ENCODE data around the gene INHBC.
A peak's percentile ranks its signal among the peaks of the same experiment; 100 is the strongest.
"Not testable (repeated sequence)": the region's sequence is repeated elsewhere in the genome, so short reads cannot be mapped to it uniquely, and the experiment has no call there.

The INHBC gene

DNA sequence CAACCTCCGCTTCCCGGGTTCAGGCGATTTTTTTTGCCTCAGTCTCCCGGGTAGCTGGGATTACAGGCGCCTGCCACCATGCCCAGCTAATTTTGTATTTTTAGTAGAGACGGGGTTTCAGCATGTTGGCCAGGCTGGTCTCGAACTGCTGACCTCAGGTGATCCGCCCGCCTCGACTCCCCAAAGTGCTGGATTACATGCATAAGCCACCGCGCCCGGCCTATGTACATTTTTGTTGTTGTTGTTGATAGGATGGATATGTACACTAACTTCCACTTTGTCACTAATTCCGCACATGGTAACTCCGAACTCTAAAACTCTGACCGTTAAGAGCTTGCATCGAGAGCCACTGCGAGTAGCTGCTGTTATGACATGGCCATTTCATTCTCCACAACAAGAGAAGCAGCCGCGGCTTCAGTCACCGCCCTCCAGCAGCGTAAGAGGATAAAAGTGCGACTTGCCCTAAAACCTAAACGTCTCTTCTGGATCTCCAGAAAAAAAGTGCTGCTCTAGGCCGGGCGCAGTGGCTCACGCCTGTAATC is 52.5 kb downstream of the INHBC start:
- peak; percentile 23 for DNase-seq (ENCODE audit: low spot score)

DNA sequence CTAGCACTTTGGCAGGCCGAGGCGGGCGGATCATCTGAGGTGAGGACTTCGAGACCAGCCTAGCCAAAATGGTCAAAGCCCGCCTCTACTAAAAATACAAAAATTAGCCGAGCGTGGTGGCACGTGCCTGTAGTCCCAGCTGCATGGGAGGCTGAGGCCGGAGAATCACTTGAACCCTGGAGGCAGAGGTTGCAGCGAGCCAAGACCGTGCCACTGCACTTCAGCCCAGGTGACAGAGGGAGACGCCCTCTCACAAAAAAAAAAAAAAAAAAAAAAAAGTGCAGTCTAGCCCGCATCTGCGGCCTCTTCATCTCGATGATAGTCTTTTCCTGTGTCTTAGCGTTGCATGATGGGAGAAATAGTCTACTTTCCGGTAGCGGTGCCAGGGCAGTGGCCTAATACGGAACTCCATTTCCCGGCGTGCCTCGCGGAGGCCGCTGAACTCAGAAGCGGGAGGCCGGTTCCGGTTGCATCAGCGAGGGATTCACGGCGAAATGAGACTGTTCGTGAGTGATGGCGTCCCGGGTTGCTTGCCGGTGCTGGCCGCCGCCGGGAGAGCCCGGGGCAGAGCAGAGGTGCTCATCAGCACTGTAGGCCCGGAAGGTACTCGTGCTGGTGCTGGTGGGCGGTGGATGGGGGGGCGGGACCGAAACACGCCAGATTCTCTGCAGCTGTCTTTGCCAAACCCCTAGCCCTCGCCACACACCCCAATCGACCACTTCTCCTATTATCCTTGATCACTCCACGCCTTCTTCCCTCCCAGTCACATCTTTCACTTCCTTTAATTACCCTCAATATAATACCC is 53.2 kb downstream of the INHBC start, which contains the start of gene MARS1:
MARS1 (plus strand) TSS at position 472 of the 805 bp plus-strand sequence; CDS start at position 495, 23 bp downstream.
- DNase-seq (ENCODE audit: low spot score) = peak; percentile 96

DNA sequence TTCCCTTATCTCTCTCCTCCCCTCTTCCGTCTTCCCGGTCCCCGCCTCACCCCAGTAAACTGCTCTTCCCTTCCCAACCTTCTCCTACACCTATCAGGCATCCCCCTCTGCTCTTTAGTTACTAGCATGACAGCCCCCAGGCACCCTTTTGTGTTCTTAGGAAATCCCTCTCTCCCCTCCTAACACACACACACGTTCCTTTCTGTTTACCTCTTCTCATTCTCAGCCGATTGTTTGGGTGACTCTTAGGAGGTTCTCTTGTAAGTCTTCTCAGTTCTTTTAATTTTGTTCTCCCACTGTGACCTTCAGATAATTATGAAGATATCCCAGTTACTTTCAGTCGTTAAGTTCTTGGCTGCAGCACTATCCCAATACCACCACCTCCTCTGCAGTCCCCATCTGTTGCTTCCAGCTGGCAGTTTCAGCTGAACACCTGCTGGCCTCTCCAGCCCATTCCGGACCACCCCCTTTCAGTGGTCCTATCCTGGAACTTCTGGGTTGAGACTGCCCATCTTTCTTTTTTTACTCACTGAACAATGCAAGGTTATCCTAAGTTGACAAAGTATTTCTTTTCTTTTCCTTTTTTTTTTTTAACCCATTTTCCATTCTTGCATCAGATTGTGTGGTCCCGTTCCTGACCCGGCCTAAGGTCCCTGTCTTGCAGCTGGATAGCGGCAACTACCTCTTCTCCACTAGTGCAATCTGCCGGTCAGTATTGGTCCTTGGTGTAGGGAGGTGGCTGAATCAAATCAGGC is 54.0 kb downstream of the INHBC start:
- DNase-seq (ENCODE audit: low spot score) = no peak

DNA sequence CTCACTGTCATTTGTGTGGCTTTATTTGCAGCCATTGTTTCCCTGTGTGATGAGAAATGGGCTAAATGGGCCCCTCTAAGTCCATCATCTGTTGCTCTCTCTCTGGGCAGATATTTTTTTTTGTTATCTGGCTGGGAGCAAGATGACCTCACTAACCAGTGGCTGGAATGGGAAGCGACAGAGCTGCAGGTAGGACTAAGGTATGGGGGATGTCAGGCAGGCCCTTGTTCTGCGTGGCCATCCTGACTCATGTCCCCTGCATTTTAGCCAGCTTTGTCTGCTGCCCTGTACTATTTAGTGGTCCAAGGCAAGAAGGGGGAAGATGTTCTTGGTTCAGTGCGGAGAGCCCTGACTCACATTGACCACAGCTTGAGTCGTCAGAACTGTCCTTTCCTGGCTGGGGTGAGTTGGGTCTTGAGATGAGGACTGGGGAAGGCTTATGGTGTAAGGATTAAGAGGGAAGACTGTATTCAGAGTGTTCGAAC is 54.6 kb downstream of the INHBC start:
- no peak for DNase-seq (ENCODE audit: low spot score)

DNA sequence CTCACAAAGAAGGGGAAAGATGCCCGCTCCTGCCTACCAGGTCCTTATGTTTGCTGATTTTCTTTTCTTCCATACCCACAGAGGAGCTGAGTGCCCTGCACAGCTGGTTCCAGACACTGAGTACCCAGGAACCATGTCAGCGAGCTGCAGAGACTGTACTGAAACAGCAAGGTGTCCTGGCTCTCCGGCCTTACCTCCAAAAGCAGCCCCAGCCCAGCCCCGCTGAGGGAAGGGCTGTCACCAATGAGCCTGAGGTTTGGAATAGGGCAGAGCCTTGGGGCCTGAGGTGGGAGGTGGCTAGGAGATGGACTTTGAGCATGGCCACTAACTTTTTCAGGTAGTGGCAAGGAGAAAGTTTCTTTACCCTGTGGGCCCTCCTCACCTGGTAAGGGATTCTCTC is 55.5 kb downstream of the INHBC start:
- DNase-seq (ENCODE audit: low spot score) = no peak

DNA sequence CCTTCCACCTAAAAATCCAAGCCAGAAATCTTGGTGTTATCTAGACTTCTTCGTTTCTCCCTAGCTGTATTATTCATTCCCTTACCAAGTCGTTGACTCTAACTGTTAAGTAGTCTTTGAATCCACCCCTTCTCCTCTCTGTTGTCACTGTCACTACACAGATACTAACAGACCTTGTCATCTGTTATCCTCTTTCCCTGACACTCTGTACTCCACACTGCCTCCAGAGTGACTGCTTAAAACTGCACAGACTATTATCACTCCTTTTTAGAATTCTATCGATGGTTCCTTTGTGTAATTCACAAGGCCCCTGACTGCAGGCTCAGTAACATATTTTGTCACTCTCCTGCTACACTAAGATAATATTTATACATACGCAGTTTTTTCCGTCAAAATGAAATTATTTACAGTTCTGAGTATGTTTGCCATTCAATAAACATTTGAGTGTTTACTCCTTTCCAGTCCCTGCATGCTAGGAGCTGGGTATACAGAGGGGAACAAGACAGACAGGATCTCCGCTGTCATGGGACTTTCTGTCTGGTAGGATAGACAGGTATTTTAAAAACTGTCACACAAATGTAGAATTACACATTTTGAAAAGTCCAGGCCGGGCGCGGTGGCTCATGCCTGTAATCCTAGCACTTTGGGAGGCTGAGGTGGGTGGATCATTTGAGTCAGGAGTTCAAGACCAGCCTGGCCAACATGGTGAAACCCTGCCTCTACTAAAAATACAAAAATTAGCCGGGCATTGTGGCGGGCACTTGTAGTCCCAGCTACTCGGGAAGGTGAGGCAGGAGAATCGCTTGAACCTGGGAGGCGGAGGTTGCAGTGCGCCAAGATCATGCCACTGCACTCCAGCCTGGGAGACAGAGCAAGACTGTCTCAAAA is 57.1 kb downstream of the INHBC start:
- DNase-seq (ENCODE audit: low spot score) = no peak

DNA sequence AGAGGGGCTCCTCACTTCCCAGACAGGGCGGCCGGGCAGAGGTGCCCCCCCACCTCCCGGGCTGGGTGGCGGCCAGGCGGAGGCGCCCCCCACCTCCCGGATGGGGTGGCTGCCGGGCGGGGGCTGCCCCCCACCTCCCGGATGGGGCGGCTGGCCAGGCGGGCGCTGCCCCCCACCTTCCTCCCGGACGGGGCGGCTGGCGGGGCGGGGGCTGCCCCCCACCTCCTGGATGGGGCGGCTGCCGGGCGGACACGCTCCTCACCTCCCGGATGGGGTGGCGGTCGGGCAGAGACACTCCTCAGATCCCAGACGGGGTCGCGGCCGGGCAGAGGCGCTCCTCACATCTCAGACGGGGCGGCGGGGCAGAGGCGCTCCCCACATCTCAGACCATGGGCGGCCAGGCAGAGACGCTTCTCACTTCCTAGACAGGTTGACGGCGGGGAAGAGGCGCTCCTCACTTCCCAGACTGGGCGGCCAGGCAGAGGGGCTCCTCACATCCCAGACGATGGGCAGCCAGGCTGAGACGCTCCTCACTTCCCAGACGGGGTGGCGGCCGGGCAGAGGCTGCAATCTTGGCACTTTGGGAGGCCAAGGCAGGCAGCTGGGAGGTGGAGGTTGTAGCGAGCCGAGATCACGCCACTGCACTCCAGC is 60.6 kb downstream of the INHBC start:
- DNase-seq (ENCODE audit: low spot score) = not testable (repeated sequence)

DNA sequence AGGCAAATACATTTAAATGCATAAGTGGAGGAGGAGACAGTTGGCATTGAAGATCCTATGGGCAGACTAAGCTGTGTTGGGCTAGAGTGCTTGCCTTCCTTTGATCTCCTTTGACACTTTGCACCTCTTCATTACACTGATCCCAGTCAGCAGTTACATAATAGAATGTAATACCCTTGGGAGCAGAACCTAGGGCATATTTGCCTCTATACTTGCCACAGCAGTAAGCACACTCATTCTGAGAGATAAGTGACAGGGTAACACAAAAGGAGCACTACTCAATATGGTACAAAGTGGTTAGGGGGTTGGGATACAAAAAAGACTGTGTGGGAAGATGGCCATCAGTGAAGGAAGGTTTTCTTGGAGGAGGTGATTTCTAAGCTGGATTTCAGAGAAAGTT is 62.2 kb downstream of the INHBC start:
- DNase-seq (ENCODE audit: low spot score) = no peak

DNA sequence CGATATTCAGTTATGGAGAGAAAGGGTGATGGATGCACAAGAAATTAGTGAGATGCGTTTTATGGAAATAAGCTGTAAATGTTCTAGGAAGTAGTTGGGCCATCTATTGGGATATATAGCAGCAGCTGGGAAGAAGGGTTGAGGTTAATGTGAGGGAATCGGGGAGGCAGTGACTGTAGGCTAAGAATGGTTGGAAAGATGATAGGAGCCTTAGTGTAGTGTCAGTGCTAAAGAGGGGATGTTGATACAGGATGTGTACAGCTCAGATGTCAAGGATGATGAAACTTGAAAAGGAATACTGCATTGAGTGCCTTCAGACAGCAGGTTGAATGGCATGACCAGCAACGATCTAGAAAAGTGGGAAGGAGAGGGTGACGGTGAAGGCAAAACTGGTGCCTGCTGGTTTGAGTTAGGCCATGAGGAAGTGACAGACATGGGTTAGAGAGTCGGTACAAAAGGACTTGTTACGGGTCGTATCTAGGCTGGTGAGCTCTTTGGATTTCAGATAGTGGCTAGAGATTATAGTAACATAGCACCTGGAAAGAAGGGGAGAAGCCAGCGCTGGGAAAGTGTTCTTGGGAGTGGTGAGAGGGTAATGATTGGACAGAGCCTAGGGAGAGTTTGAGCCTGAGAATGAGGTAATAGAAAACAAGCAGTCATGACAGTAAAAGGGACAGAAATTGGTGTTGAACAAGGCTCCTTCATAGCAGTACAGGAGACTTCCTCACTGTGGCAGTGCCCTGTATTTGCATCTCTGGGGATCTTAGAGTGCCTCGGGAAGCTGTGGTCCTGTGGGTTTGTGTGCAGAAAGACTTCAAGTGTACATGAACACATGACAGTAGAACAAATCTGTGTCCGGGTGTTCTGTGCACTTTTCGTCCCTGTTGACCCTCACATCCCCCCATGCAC is 62.9 kb downstream of the INHBC start:
- no peak for DNase-seq (ENCODE audit: low spot score)

DNA sequence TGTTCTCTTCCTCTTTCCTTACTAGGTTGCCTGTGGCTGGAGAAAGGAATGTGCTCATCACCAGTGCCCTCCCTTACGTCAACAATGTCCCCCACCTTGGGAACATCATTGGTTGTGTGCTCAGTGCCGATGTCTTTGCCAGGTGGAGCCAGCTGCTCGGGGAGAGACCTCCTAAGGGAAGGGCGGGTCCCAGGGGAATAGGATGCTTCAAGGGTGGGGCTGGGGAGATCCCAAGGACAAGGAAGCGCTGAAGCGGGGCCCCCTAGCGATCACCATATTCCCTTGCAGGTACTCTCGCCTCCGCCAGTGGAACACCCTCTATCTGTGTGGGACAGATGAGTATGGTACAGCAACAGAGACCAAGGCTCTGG is 63.5 kb downstream of the INHBC start:
- DNase-seq (ENCODE audit: low spot score) = no peak

DNA sequence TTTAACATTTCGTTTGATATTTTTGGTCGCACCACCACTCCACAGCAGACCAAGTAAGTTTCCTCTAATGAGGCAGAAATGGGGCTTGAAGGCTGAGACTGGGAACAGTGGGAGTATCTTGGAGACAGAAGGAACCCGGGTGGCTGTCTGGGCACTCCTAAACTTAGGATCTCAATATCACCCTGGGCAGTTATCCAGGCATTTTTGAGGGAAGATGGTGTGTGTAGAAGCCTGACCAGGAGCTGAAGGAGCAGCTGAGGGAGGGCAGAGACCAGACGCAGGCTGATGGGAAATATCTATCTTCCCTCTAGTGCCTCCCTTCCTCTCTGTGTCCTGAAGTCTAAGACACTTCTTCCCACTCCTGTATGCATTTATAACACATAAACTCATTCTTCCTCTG is 64.0 kb downstream of the INHBC start:
- DNase-seq (ENCODE audit: low spot score) = no peak

DNA sequence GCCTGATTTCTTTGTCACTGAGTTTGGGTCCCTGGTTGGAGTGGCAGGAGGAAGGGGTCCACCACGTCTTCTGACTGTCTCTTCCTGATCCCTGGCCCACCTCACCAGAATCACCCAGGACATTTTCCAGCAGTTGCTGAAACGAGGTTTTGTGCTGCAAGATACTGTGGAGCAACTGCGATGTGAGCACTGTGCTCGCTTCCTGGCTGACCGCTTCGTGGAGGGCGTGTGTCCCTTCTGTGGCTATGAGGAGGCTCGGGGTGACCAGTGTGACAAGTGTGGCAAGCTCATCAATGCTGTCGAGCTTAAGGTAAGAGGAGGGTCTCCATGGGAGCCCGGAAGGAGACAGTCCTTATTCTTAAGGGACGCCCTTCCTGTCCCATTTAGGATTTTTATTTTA is 65.6 kb downstream of the INHBC start:
- no peak for DNase-seq (ENCODE audit: low spot score)

Data from globus pallidus (tissue), 1 donor.